ENCODE measurements around the gene AHRR. TPM values are rescaled to one million over a fixed set of nuclear protein-coding genes. Genes with fewer than 3 reads are reported as not detected.

The AHRR gene
- total and polyA plus RNA-seq, 10 of the 15 experiments (the other 5 are each of a cell fraction or from before 2014, with no cell fraction given) = 0.90 to 35.2 (median 19.2) TPM

DNA sequence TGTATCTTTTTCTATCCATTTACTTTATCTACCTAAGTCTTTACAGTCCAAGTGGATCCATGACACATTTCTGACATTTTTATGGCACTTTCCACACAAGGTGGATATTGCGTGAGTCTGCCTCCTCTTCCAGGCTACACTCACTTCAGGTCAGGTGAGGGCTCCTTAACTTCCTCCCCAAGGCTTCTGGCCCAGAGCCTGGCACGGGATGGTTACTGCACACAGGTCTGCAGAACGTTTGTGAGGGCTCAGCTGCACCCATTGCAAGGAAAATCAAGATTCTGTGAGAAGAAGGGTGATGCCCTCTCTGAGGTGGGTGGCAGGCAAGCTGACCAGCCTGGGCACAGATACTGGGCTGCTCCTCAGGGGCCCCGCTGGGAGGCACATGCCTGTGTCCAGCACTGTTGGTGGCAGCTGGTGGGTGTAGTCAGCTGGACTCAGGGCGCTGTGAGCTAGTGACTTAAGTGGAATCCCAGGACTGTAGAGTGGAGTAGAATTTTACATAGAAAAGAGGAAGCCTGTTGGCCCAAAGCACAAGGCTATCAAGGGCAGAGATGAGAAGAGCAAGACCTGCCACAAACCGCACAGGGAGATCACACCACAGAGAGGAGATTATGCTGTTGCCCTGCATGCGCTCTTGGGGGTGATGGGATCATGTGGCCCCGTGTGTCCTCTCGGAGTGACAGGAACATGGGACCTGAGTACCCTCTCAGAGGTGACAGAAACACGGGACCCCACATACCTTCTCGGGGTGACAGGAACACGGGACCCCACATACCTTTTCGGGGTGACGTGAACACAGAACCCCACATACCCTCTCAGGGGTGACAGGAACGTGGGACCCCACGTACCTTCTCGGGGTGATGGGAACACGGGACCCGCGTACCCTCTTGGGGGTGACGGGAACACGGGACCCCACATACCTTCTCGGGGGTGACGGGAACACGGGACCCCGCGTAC lies 21.3 kb downstream of the AHRR start (continued):
- TF ChIP-seq, protein P1, sequence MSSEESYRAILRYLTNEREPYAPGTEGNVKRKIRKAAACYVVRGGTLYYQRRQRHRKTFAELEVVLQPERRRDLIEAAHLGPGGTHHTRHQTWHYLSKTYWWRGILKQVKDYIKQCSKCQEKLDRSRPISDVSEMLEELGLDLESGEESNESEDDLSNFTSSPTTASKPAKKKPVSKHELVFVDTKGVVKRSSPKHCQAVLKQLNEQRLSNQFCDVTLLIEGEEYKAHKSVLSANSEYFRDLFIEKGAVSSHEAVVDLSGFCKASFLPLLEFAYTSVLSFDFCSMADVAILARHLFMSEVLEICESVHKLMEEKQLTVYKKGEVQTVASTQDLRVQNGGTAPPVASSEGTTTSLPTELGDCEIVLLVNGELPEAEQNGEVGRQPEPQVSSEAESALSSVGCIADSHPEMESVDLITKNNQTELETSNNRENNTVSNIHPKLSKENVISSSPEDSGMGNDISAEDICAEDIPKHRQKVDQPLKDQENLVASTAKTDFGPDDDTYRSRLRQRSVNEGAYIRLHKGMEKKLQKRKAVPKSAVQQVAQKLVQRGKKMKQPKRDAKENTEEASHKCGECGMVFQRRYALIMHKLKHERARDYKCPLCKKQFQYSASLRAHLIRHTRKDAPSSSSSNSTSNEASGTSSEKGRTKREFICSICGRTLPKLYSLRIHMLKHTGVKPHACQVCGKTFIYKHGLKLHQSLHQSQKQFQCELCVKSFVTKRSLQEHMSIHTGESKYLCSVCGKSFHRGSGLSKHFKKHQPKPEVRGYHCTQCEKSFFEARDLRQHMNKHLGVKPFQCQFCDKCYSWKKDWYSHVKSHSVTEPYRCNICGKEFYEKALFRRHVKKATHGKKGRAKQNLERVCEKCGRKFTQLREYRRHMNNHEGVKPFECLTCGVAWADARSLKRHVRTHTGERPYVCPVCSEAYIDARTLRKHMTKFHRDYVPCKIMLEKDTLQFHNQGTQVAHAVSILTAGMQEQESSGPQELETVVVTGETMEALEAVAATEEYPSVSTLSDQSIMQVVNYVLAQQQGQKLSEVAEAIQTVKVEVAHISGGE (CRISPR knock-in tag; IDR thresholded peaks at IDR 0.05) = no peak
- TF ChIP-seq ZNF207 (IDR thresholded peaks at IDR 0.05; ENCODE audit: borderline replicate concordance) (no peak), NFYA (IDR thresholded peaks at IDR 0.05; ENCODE audit: borderline replicate concordance, low read depth, low read length) (no peak), BHLHE40 (IDR thresholded peaks at IDR 0.05; ENCODE audit: borderline replicate concordance in 1 of 2, low read depth in 2 of 2, low read length in 1 of 2) (peak in 1 of 2 experiments; percentile 23; a peak in 1 of 4 replicates), ZBED1 (IDR thresholded peaks at IDR 0.05; ENCODE audit: borderline replicate concordance) (no peak), ATF7 (IDR thresholded peaks at IDR 0.05; ENCODE audit: low read depth) (no peak), ESRRA (IDR thresholded peaks at IDR 0.05; ENCODE audit: low read length) (no peak), EZH2 (IDR thresholded peaks at IDR 0.05; ENCODE audit: borderline replicate concordance, control insufficient read depth, low read depth, low read length) (no peak), MXI1 (IDR thresholded peaks at IDR 0.05; ENCODE audit: low read depth, low read length) (no peak), BRCA1 (IDR thresholded peaks at IDR 0.05; ENCODE audit: low read depth, low read length) (no peak), ZNF274 (IDR thresholded peaks at IDR 0.05; ENCODE audit: insufficient read depth, insufficient read length) (no peak), EP300 (IDR thresholded peaks at IDR 0.05; ENCODE audit: borderline replicate concordance in 1 of 2, control insufficient read depth in 1 of 2, low read depth in 2 of 2, low read length in 2 of 2) (no peak), JUNB (IDR thresholded peaks at IDR 0.05) (no peak), HDAC6 (IDR thresholded peaks at IDR 0.05; ENCODE audit: unreplicated experiment) (no peak), RUNX3 (IDR thresholded peaks at IDR 0.05; ENCODE audit: low read length) (peak; percentile 63)
- TF ChIP-seq, protein P2, sequence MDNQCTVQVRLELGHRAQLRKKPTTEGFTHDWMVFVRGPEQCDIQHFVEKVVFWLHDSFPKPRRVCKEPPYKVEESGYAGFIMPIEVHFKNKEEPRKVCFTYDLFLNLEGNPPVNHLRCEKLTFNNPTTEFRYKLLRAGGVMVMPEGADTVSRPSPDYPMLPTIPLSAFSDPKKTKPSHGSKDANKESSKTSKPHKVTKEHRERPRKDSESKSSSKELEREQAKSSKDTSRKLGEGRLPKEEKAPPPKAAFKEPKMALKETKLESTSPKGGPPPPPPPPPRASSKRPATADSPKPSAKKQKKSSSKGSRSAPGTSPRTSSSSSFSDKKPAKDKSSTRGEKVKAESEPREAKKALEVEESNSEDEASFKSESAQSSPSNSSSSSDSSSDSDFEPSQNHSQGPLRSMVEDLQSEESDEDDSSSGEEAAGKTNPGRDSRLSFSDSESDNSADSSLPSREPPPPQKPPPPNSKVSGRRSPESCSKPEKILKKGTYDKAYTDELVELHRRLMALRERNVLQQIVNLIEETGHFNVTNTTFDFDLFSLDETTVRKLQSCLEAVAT (IDR thresholded peaks at IDR 0.05) = peak; percentile 37; the same call in 1 of the 2 replicates
- TF ChIP-seq, protein P3, sequence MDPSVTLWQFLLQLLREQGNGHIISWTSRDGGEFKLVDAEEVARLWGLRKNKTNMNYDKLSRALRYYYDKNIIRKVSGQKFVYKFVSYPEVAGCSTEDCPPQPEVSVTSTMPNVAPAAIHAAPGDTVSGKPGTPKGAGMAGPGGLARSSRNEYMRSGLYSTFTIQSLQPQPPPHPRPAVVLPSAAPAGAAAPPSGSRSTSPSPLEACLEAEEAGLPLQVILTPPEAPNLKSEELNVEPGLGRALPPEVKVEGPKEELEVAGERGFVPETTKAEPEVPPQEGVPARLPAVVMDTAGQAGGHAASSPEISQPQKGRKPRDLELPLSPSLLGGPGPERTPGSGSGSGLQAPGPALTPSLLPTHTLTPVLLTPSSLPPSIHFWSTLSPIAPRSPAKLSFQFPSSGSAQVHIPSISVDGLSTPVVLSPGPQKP (IDR thresholded peaks at IDR 0.05; ENCODE audit: low read depth, low read length) = no peak
- TF ChIP-seq, protein P4, sequence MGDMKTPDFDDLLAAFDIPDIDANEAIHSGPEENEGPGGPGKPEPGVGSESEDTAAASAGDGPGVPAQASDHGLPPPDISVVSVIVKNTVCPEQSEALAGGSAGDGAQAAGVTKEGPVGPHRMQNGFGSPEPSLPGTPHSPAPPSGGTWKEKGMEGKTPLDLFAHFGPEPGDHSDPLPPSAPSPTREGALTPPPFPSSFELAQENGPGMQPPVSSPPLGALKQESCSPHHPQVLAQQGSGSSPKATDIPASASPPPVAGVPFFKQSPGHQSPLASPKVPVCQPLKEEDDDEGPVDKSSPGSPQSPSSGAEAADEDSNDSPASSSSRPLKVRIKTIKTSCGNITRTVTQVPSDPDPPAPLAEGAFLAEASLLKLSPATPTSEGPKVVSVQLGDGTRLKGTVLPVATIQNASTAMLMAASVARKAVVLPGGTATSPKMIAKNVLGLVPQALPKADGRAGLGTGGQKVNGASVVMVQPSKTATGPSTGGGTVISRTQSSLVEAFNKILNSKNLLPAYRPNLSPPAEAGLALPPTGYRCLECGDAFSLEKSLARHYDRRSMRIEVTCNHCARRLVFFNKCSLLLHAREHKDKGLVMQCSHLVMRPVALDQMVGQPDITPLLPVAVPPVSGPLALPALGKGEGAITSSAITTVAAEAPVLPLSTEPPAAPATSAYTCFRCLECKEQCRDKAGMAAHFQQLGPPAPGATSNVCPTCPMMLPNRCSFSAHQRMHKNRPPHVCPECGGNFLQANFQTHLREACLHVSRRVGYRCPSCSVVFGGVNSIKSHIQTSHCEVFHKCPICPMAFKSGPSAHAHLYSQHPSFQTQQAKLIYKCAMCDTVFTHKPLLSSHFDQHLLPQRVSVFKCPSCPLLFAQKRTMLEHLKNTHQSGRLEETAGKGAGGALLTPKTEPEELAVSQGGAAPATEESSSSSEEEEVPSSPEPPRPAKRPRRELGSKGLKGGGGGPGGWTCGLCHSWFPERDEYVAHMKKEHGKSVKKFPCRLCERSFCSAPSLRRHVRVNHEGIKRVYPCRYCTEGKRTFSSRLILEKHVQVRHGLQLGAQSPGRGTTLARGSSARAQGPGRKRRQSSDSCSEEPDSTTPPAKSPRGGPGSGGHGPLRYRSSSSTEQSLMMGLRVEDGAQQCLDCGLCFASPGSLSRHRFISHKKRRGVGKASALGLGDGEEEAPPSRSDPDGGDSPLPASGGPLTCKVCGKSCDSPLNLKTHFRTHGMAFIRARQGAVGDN (IDR thresholded peaks at IDR 0.05) = 0 out of 2 replicates have a peak, but pooled peaks have one; percentile 22

Measured in GM12878 (cell line).